A549 (cell line): ENCODE data around the gene NAA25. TPM values are rescaled to one million over a fixed set of nuclear protein-coding genes. Genes with fewer than 3 reads are reported as not detected.
A peak's percentile ranks its signal among the peaks of the same experiment; 100 is the strongest.

ENCODE experiments used
- EHMT2 ChIP-seq: fragments of 200-600 bp; sonication (generic); IDR thresholded peaks from 2 replicates; pipeline ENCODE4 v1.6.1; 2016; ENCODE audit warnings: antibody characterized with exemption, low read depth, mild to moderate bottlenecking, moderate library complexity
- ESRRA ChIP-seq: fragments of 150-350 bp; IDR thresholded peaks from 2 replicates; pipeline ENCODE4 v1.6.1; 2014; ENCODE audit warnings: mild to moderate bottlenecking, low read length, borderline replicate concordance
- FOSB ChIP-seq: fragments of 250-450 bp; sonication (Bioruptor Pico); IDR thresholded peaks from 2 replicates; pipeline ENCODE4 v1.5.0; 2020; ENCODE audit warnings: mild to moderate bottlenecking, moderate library complexity
- FOXS1 ChIP-seq: fragments of 250-450 bp; sonication (Bioruptor Pico); IDR thresholded peaks from 2 replicates; pipeline ENCODE4 v1.5.0; 2020; ENCODE audit warnings: mild to moderate bottlenecking, moderate library complexity
- GATA3 ChIP-seq: IDR thresholded peaks from 2 replicates; pipeline ENCODE4 v1.6.1; 2012; ENCODE audit warnings: borderline replicate concordance
- HDAC2 ChIP-seq: fragments of 200-600 bp; sonication (generic); IDR thresholded peaks from 2 replicates; pipeline ENCODE4 v1.6.1; 2016
- HEYL ChIP-seq: fragments of 250-450 bp; sonication (Bioruptor Pico); IDR thresholded peaks from 2 replicates; pipeline ENCODE4 v1.8.0; 2021; ENCODE audit warnings: mild to moderate bottlenecking, moderate library complexity
- HOXB5 ChIP-seq: fragments of 250-450 bp; sonication (Bioruptor Pico); IDR thresholded peaks from 2 replicates; pipeline ENCODE4 v1.5.0; 2020; ENCODE audit warnings: mild to moderate bottlenecking, moderate library complexity
- MYC ChIP-seq: IDR thresholded peaks from 2 replicates; pipeline ENCODE4 v1.6.1; 2012; ENCODE audit warnings: mild to moderate bottlenecking, inconsistent platforms, low read length, improper control_type of control experiment, borderline replicate concordance
- NFE2L2 ChIP-seq: fragments of 150-350 bp; conservative IDR thresholded peaks from 2 replicates; pipeline ENCODE4 v1.6.1; 2014; ENCODE audit warnings: low read length
- NPAS2 ChIP-seq: fragments of 250-450 bp; sonication (Bioruptor Pico); IDR thresholded peaks from 2 replicates; pipeline ENCODE4 v1.8.0; 2022; ENCODE audit warnings: mild to moderate bottlenecking, moderate library complexity, borderline replicate concordance
- POLR2A ChIP-seq: IDR thresholded peaks from 2 replicates; pipeline ENCODE4 v1.6.1; 2012; ENCODE audit warnings: mild to moderate bottlenecking, low read length
- POLR2AphosphoS2 ChIP-seq: conservative IDR thresholded peaks from 2 replicates; pipeline ENCODE4 v1.6.1; 2012; ENCODE audit warnings: low read length, improper control_type of control experiment, inconsistent platforms
- RAD21 ChIP-seq, 2 experiments: fragments of >200 bp in 1 of 2; sonication (Bioruptor Twin) in 1 of 2; formaldehyde crosslinking in 1 of 2; IDR thresholded peaks in 1 of 2; conservative IDR thresholded peaks in 1 of 2; 2 replicates in 1 of 2; 3 replicates in 1 of 2; pipeline ENCODE4 v1.6.1; 2012 to 2018; ENCODE audit warnings: inconsistent platforms in 1 of 2
- RCOR1 ChIP-seq: fragments of 150-350 bp; IDR thresholded peaks from 2 replicates; pipeline ENCODE4 v1.6.1; 2014; ENCODE audit warnings: antibody characterized with exemption, low read length, low read depth
- SMC3 ChIP-seq: fragments of >200 bp; sonication (Bioruptor Twin); formaldehyde crosslinking; IDR thresholded peaks from 3 replicates; pipeline ENCODE4 v1.6.1; 2018; ENCODE audit warnings: inconsistent platforms
- SREBF2 ChIP-seq: fragments of 450-650 bp; IDR thresholded peaks from 2 replicates; pipeline ENCODE4 v1.6.1; 2014; ENCODE audit warnings: mild to moderate bottlenecking, moderate library complexity
- polyA plus RNA-seq, 4 experiments: library from polyadenylated mRNA; depleted of rRNA in 3 of 4; stranded (reverse); fragments of >200 nt; fragmentation: RNase III in 1 of 4; extraction: RNeasy Plus Mini Kit Qiagen cat#74134 plus additional on column Dnase treatment in 1 of 4; gene quantifications; 2 replicates in 3 of 4; 3 replicates in 1 of 4; pipeline ENCODE4 v1.2.3, GENCODE V29; 2011 to 2017
- TF ChIP-seq, protein P1 (sequence below): fragments of >200 bp; sonication (Bioruptor Twin); formaldehyde crosslinking; IDR thresholded peaks from 3 replicates; pipeline ENCODE4 v1.6.1; 2016
- TF ChIP-seq, protein P2 (sequence below): fragments of 450-650 bp; IDR thresholded peaks from 2 replicates; pipeline ENCODE4 v1.6.1; 2014; ENCODE audit warnings: antibody characterized with exemption
- TF ChIP-seq, protein P3 (sequence below): IDR thresholded peaks from 2 replicates; pipeline ENCODE4 v1.6.1; 2012
- TF ChIP-seq, protein P4 (sequence below): fragments of 200-600 bp; sonication (generic); IDR thresholded peaks from 2 replicates; pipeline ENCODE4 v1.6.1; 2016; ENCODE audit warnings: antibody characterized with exemption, mild to moderate bottlenecking, moderate library complexity
- TF ChIP-seq, protein P5 (sequence below): IDR thresholded peaks from 2 replicates; pipeline ENCODE4 v1.6.1; 2012; ENCODE audit warnings: low read depth, borderline replicate concordance

The NAA25 gene
- polyA plus RNA-seq, 2 of the 4 experiments (the other 2 are of a cell fraction): 21.3 to 41.4 TPM

DNA sequence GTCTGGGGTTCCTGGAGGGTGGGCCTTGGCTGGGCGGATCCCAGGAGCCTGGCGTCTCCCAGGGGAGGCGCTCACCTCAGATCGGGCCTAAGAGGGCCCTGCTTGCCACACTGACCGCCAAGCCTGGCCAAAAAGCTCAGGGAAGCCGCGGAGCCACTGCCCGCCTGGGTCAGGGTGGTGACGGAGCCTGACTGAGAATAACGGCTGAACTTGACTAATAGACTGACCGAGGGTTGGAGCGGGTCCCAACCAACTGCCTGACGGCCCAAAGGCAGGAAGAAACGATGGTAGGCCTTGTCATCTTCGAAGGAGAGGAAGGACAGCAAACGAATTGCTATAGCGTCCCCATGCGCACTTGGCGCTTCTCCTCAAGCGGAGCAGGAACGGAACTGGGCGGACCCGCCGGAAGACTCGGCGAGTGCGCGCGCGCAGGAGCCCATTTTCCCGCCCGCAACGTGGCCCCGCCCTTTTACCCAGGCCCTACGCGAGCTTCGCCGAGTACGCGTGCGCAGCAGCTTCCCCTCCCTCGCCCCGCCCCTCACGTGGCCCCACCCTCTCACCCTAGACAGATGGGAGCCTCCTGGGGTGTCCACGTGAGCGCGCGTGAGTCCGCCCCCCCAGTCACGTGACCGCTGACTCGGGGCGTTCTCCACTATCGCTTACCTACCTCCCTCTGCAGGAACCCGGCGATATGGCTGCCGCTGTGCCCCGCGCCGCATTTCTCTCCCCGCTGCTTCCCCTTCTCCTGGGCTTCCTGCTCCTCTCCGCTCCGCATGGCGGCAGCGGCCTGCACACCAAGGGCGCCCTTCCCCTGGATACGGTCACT is 95.6 kb downstream of the NAA25 start, which contains the start of the genes ERP29 and TMEM116 (continued):
- TF ChIP-seq, protein P1, sequence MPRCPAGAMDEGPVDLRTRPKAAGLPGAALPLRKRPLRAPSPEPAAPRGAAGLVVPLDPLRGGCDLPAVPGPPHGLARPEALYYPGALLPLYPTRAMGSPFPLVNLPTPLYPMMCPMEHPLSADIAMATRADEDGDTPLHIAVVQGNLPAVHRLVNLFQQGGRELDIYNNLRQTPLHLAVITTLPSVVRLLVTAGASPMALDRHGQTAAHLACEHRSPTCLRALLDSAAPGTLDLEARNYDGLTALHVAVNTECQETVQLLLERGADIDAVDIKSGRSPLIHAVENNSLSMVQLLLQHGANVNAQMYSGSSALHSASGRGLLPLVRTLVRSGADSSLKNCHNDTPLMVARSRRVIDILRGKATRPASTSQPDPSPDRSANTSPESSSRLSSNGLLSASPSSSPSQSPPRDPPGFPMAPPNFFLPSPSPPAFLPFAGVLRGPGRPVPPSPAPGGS: peak; percentile 61; the same call in 2 of the 3 replicates
- TF ChIP-seq NPAS2 (CRISPR knock-in tag) (peak; percentile 98), NFE2L2 (no peak), HDAC2 (no peak), HOXB5 (peak; percentile 80; the same call in 1 of the 2 replicates), MYC (no peak; the same call in none of the 2 replicates), POLR2A (peak; percentile 97), RAD21 (conservative IDR thresholded peaks at IDR 0.05 in 1 of 2, IDR thresholded peaks at IDR 0.05 in 1 of 2) (peak; percentile 16 to 17; a peak in 1 of 5 replicates), SREBF2 (no peak), EHMT2 (no peak), FOSB (no peak), GATA3 (no peak), SMC3 (peak; percentile 27; the same call in 1 of the 3 replicates), HEYL (CRISPR knock-in tag) (no peak), ESRRA (no peak), RCOR1 (no peak), POLR2AphosphoS2 (no peak), FOXS1 (CRISPR knock-in tag) (peak; percentile 76)
- TF ChIP-seq, protein P2, sequence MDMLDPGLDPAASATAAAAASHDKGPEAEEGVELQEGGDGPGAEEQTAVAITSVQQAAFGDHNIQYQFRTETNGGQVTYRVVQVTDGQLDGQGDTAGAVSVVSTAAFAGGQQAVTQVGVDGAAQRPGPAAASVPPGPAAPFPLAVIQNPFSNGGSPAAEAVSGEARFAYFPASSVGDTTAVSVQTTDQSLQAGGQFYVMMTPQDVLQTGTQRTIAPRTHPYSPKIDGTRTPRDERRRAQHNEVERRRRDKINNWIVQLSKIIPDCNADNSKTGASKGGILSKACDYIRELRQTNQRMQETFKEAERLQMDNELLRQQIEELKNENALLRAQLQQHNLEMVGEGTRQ: peak; percentile 100
- TF ChIP-seq, protein P3, sequence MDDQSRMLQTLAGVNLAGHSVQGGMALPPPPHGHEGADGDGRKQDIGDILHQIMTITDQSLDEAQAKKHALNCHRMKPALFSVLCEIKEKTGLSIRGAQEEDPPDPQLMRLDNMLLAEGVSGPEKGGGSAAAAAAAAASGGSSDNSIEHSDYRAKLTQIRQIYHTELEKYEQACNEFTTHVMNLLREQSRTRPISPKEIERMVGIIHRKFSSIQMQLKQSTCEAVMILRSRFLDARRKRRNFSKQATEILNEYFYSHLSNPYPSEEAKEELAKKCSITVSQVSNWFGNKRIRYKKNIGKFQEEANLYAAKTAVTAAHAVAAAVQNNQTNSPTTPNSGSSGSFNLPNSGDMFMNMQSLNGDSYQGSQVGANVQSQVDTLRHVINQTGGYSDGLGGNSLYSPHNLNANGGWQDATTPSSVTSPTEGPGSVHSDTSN: no peak
- TF ChIP-seq, protein P4, sequence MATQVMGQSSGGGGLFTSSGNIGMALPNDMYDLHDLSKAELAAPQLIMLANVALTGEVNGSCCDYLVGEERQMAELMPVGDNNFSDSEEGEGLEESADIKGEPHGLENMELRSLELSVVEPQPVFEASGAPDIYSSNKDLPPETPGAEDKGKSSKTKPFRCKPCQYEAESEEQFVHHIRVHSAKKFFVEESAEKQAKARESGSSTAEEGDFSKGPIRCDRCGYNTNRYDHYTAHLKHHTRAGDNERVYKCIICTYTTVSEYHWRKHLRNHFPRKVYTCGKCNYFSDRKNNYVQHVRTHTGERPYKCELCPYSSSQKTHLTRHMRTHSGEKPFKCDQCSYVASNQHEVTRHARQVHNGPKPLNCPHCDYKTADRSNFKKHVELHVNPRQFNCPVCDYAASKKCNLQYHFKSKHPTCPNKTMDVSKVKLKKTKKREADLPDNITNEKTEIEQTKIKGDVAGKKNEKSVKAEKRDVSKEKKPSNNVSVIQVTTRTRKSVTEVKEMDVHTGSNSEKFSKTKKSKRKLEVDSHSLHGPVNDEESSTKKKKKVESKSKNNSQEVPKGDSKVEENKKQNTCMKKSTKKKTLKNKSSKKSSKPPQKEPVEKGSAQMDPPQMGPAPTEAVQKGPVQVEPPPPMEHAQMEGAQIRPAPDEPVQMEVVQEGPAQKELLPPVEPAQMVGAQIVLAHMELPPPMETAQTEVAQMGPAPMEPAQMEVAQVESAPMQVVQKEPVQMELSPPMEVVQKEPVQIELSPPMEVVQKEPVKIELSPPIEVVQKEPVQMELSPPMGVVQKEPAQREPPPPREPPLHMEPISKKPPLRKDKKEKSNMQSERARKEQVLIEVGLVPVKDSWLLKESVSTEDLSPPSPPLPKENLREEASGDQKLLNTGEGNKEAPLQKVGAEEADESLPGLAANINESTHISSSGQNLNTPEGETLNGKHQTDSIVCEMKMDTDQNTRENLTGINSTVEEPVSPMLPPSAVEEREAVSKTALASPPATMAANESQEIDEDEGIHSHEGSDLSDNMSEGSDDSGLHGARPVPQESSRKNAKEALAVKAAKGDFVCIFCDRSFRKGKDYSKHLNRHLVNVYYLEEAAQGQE: no peak
- TF ChIP-seq, protein P5, sequence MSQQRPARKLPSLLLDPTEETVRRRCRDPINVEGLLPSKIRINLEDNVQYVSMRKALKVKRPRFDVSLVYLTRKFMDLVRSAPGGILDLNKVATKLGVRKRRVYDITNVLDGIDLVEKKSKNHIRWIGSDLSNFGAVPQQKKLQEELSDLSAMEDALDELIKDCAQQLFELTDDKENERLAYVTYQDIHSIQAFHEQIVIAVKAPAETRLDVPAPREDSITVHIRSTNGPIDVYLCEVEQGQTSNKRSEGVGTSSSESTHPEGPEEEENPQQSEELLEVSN: peak; percentile 97
